Endometrial microvascular endothelial cells (primary cell): Measurements from ENCODE around the gene THAP9. TPM values are rescaled to one million over a fixed set of nuclear protein-coding genes. Genes with fewer than 3 reads are reported as not detected.
"Not testable (repeated sequence)": the region's sequence is repeated elsewhere in the genome, so short reads cannot be mapped to it uniquely, and the experiment has no call there.

Experiments
- in situ Hi-C: cut with HindIII; loops from 2 replicates; pipeline ENCODE4 v1.10.0; 2017; ENCODE audit warnings: low sequenced_read_pairs, low pct_unique_long_range_greater_than_20kb; ENCODE audit errors: inconsistent ontology term
- total RNA-seq: library from RNA; depleted of rRNA; stranded (reverse); fragments of >200 nt; gene quantifications from one replicate; pipeline ENCODE4 v1.2.3, GENCODE V29; 2015; ENCODE audit errors: inconsistent ontology term

The THAP9 gene
- total RNA-seq, 1 donor from 2014 or later, result 0.56 TPM

DNA sequence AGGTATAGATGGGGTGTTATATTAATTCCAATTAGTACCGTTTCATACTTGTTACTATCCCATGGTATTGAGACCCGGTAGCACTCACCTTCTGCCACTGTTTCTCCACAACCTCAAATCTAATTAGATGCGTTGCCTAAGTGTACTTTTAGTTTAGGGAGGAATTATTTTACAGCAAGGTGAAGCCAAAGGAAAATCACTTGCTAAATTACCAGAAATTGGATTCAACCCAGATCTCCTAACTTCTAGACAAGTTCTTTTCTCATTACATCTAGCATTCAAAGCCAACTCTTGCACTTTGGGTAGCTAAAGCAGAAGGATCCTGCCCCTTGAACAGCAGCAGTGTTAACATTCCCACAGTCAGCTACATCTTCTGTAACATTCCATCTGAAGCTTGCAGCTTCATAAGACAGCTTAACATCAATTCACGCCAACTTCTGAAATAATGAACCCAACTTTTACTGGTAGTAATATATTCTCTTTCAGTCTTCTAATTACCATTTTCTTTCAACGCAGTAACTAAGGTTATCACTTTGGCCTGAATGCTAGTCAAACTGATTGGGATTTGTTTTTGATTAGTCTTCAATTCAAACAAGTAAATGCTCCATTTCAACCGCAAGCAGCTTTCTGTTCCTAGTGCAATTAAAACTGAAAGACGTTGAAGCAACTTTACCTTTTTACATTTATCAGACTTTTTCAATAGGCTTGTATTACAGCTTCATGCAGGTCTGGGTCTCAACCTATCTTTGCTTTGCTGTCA is 8.6 kb upstream of the THAP9 start:
- in situ Hi-C loops, result no loop called here

DNA sequence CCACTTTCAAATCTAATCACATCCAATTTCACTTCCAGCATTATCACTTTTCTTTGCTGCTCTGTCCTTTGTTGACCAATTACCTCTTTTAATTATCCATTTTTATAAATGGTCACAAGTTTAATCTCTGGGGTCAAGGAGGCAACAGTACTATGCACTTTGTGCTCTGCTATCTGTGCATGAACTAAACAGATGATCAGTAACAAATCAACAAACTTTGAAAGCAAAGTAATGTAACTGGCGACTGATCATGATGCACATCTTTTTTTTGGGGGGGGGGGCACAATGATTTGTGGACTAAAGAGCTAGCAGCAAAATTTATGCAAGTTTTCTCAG is 8.1 kb upstream of the THAP9 start:
- in situ Hi-C loops, result no loop called here

DNA sequence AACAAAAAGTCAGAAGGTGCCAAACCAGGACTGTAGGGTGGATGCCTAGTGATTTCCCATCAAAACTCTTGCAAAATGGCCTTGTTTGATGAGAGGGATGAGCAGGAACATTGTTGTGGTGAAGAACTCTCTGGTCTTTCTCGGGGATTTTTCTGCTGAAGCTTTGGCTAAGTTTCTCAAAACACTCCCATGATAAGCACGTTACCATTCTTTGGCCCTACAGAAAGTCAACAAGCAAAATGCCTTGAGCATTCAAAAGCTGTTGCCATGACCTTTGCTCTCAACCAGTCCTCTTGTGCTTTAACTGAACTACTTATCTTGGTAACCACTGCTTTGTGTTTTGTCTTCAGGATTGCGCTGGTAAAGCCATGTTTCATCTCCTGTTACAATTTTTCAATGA is 6.6 kb upstream of the THAP9 start:
- in situ Hi-C loops, result no loop called here

DNA sequence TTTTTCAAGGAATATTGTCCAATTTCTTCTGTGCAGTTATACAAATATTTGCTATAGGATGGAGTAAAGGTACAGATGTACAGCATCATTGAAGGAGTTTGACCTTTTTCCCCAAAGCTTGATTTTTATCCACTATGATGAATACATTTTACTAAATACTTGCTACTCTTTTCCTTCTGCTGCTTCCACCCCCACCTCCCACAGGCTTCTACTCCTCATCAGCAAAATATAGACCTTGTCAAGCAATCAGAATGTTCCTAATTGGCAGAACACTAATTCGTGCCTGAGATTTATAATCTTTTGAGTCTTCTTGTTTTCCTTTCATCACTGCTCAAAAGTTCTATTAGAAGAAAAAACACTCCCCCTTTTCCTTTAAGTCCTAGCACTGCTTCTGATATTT is 3.8 kb upstream of the THAP9 start:
- in situ Hi-C loops, result no loop called here

DNA sequence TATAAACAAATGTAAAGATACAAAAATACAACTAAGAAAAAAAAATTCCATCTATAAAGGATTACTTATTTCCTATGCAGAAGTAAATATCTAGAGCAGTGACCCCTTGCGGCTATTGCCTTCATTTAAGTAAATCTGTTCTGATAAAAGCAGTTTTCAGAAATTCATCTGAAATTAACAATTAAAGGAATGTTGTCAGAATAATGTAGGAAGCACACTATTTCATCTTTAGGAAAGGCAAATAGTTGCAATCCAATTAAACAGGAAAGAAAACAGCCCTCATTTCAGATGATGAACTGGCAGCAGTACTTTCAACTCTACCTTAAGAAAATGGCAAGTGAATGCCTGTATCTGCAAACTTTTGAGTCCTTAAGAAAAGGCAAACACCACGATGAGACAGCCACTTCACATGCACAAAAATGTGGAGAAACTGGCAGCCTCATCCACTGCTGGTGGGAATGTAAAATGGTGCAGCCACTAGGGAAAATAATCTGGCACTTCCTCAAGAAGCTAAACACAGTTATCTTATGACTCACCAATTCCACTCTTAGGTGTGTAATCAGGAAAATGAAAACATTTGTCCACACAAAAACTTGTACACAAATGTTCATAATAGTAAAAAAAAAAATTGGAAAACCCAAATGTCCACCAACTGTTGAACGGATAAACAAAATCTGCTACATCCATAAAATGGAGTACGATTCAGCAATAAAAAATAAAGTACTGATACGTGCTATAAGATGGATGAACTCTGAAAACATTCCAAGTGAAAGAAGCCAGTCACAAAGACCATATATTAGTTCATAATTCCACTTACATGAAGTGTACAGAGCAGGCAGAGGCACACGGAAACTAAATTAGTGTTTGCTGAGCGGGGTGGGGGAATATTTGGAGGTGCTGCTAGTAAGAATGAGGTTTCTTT is 2.0 kb upstream of the THAP9 start:
- in situ Hi-C loops, result no loop called here

DNA sequence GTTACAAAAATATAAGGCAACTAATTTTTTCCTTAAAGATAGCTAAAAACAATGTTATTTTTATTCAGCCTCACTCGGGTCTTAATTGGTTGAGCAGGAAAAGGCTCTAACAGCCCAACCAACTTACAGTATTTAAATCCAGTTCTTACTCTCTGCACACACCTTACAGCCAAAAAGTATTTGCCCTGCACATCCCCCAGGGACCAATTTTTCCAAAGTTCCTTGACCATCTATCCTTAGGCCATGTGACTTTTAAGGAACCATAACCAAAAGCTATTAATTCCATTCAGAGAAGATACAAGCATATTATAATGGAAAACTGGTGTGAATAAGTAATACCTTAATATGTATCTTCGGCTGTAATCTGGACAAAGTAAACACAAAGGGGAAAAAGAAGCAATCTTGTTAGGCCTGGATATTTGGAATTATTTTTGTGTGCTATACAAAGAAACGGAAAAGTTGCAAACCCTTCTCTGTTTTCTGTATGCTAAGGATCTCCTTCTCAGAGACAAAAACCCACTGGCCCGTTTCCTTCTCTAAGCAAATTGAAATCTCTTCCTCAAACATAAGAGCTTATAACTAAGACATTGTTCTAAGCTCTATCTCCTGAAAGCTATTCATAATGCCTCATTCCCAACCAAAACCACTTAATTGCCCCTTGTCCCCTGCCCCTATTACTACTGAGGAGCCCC is 1.0 kb upstream of the THAP9 start:
- in situ Hi-C loops, result no loop called here

DNA sequence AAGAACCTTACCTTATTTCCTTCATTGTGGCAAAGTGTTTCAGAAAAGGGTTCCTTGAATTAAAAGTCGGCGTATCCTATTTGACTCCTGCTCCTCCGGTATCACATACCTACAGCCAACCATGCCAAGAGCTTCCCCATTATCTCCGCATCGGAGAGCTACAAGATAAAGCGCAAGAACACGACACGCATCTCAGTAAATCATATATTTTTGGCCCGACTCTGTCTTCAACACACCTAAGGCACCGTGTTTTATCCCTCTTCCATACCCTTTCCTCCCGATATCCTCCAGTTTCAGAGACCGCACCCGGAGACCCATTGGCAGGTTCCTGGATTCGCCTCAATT is 497 bp upstream of the THAP9 start:
- in situ Hi-C loops, result no loop called here

DNA sequence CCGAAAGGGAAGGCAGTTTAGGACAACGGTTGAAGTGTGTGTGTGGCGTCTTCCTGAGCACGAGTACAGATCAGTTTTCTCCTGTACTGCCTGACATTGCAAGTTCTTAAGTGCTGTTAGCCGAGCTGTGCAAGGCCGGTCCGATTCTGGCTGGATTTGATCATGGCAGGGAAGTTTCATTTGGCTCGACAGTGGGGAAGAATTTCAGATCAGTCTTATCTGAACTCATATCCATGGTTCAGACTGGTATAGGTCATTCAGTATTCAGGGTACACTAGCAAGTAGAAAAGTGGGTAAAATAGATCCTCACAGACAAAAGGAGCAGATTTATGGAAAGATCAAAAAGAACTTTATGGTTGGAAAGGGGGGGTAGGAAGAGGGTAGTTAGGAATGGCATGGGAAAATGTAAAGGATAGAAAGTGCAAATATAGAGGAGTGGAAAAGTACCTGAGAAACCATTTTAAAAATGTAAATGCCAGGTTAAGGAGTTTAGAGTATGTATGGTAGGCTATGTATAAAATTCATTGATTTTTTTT is 716 bp downstream of the THAP9 start:
- in situ Hi-C loops, result no loop called here

DNA sequence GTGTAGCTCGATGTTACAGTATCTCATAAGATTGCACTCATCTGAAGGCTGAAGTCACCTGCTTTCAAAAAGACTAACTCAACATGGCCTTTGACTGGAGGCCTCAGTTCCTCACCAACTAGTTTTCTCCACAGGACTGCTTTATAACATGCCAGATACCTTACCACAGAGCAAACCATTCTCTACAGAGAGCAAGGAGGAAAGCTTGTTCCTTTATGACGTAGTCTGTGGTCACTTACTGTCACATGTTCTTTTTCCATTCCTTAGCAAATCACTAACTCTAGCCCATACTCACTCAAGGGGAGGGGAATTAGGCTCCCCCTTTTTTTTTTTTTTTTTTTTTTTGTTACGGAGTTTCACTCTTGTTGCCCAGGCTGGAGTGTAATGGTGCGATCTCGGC is 3.2 kb downstream of the THAP9 start:
- in situ Hi-C loops, result no loop called here

DNA sequence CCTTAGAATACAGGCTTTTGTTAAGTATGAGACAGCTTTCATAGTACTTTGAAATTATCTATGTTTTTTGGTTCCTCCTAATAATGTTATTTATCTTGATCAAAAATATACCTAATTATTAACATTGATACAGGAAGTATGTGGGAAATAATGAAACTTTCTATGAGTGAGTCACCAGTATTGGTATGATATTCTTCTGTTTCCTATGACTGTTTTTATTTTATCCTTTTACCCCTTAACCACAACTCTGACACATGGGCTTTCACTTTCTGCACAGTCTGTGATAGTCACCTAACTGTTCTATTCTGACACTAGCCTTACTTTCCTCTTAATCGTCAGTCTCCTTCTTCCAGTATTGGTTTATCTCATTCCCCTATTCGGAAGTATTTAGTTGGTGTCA is 4.7 kb downstream of the THAP9 start:
- in situ Hi-C loops, result no loop called here

DNA sequence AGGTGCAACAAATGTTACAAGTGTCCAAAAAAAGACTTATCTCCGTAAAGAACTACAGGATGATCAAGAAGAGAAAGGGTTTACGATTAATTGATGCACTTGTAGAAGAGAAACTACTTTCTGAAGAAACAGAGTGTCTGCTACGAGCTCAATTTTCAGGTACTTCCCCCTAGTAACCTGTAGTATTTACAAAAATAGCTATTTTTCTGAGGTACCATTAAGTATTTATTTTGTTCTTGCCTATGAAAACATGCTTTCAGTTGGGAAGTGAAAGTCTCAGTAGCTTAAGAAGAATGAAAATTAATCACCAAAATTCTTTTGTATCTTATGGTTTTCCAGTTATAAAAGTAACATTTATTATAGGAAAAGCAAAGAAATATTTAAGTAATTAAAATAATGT is 5.9 kb downstream of the THAP9 start:
- in situ Hi-C loops, result no loop called here

DNA sequence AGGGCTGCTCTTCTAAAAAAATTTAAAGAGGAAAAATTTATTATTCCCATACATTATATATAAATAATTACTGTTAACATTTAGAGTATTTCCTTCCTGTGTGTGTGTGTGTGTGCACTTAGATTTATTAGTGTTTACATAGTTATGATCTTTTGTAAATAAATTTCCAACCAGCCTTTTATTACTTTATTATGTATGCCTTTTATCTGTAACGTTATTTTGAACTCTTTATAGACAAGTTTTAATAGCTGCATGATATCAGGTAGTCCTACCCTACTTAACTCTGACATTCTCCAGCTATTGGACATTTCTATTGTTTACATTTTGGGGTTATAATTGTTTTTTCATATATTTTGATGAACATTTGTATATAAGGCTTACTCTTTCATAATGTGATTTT is 8.8 kb downstream of the THAP9 start:
- in situ Hi-C loops, result no loop called here

DNA sequence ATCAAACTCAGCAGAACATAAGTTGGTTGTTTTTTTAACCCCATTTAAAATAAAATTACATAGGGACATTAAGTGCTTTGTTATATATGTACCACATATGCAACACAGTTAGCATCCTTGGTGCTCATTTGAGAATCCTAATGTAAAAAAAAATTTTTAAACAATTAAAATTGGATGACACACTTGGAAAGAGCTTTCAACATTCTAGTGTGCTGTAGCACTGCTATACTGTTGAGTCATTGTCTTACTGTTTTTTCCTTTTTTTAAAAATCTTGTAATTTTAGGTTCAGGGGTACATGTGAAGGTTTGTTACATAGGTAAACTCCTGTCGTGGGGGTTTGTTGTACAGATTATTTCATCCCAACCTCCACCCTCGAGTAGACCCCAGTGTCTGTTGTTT is 12.8 kb downstream of the THAP9 start:
- in situ Hi-C loops, result no loop called here

DNA sequence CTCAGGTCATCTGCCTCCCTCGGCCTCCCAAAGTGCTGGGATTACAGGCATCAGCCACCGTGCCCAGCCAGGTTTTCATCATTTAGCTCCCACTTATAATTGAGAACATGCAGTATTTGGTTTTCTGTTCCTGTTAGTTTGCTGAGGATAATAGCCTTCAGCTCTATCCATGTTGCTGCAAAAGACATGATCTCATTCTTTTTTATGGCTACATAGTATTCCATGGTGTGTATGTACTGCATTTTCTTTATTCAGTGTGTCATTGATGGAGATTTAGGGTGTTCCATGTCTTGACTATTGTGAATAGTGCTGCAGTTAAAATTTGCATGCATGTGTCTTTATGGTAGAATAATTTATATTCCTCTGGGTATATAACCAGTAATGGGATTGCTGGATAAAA is 13.4 kb downstream of the THAP9 start:
- in situ Hi-C loops, result not testable (repeated sequence)

DNA sequence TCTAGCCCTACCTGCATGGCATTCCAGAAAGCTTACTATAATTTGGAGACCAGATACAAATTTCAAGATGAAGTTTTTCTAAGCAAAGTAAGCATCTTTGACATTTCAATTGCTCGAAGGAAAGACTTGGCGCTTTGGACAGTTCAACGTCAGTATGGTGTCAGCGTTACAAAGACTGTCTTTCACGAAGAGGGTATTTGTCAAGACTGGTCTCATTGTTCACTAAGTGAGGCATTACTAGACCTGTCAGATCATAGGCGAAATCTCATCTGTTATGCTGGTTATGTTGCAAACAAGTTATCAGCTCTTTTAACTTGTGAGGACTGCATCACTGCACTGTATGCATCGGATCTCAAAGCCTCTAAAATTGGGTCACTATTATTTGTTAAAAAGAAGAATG is 17.6 kb downstream of the THAP9 start:
- in situ Hi-C loops, result no loop called here

DNA sequence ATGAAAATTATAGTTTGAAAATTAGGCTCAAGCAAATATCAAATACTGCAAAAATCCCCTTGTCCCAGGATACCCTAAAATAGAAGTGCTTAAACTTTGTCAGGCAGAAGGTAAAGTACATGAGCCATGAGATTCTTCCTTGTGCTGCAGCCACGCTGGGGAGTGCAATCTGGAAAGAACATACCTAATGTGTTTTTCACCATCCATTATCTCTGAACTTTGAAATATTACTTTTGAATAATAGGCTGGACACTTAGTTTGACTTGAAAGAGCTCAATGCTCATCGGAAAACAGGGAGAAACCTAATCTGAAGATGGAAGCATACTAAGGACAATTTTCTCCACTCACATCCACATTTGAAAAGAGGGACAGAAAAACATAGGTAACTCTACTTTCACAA is 18.9 kb downstream of the THAP9 start:
- in situ Hi-C loops, result no loop called here

DNA sequence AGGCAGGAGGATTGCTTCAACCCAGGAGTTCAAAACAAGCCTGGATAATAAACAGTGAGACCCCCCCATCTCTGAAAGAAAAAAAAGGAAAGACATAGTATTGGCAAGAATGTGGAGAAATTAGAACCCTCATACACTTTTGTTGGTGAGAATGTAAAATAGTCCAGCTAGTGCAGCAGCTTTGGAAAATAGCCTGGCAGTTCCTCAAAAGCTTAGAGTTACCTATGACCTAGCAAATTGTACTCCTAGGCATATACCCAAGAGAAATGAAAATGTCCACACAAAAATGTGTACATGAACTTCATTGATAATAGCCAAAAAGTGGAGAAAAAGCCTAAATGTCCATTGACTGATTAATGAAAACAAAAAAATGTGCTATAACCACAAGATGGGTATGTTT is 21.3 kb downstream of the THAP9 start:
- in situ Hi-C loops, result no loop called here

DNA sequence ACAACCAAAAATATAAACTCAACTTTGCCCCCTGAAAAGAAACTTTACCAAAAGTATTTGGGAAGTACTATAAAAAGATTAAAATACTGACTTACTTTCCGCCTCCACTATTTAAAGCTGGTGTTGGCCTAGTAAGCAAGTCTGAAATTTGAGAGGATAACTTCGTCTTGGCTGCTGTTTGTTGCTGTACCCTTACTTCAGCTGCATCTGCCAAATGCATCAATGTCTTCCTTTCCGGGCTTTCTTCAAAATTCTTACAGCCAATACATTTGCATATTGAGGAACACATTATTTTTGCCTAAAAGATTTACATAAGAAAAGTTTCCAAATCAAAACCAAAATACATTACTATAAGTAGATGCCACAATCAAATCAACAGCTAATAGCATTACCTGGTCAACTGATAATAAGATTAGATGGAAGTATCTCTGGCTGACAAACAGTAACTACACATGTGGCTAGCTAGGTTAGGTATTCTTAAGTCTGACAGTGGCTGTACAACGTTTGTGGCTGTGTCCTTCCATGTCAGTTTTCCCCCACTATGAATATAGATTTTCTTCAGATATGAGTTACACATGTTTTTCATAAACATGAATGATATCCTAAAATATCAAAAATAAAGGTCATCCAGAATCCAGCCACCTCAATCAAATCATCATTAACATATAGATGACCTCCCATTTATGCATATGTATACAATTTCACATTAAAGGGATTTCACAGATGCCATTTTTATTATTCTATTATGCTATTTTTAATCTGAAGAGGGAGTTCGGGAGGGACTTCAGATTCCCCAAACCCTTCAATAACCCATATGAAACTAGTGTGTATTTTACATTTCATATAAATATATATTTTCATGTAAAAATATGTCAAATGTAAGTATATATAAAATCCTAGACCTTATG is 30.6 kb downstream of the THAP9 start:
- in situ Hi-C loops, result no loop called here

DNA sequence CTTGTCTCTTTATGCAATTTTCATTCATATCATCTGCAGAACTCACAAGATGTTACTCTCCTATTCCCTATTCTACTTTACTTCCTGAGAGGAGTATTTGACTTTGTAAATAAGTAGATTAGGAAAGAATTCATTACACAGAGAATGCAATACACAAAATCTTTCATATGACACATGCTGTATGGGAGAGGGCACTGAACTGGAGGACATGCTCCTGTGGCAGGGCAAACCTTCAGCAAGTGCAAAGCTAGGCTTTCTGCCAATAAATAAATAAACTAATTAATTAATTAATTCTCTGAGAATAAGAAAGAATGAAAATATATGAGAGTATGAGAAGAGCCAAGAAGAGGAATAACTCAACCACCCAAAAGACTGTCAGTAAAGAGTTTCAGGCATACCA is 33.9 kb downstream of the THAP9 start:
- in situ Hi-C loops, result no loop called here
